D341Med (cell line): ENCODE results near the gene KY.

Source experiments
- DNase-seq: peaks from one replicate; pipeline ENCODE4 v3.0.0; 2012; ENCODE audit warnings: low spot score

KY gene, protein sequence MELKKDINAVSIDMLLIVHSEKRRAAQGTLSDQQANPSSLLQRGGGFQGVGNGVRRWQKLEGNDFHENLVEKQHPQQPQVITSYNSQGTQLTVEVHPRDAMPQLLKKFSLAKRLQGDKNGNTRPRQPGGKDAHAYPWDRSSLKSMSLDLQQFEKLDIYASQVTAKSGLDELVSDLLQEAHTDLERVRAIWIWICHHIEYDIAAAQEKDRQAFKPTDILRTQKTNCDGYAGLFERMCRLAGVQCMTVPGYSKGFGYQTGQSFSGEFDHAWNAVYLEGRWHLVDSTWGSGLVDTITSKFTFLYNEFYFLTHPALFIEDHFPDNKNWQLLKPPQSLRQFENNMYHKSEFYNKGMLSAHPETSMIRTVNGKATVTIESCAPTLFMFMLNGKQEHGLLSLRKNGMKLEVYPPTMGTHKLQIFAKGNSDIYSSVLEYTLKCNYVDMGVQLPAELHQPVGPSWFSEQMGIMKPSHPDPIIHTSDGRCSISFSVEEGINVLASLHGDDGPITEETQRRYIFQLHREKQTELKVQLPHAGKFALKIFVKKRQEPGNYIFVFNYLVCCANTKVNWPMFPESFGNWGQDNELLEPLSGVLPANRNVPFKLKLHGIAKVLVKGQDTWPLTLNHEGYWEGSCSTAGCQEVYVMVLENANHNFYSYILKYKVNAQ

DNA sequence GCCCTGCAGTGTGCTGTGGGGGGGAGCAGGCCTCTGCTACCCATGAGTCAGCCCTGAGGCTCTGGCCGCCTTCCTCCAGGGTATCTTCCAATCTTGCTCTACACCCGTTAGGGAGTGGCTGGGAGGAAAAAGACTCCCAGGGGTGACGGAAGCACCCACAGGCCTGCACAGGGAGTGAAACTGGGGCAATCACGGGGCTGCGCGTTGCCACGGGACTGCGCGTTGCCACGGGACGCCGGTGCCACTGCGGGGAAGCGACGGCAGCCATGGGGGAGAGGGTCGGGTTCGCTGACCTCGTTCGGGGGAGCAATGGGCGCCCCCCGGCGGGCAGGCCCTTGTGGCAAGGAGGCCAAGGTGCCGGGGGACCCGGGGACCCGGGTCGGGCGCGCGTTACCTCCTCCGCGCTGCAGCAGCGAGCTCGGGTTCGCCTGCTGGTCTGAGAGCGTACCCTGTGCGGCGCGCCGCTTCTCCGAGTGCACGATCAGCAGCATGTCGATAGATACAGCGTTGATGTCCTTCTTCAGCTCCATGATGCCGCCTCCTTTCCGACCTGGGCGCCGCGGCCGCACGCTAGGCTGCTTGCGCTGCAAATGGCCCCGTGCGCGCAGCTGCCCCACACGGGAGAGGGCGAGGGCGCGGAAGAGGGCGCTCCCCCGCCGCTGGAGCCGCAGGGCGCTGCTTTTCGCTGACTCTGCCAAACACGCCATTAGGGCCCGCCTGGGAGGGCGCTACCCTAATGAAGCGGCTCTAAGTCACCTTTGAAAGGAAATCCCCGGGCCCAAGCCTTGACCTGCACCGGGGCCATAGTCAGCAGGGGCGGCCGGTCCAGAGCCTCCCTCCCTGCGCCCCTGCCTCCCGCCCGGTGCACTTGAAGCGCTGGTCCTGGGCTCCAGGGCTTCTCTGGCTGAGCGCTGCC is at the start of gene KY:
Gene KY, minus strand, starts transcription at position 592 of the 916 bp plus-strand sequence. Its CDS starts 62 bp downstream, at position 530.
- peak; percentile 77 for DNase-seq

- DNase-seq, result no peak
These were observed 48.9 kb upstream of the KY start for GRCh38 chr3:134699721-134700120.

- no peak for DNase-seq
These were observed 48.4 kb upstream of the KY start for GRCh38 chr3:134699141-134699711.

DNA sequence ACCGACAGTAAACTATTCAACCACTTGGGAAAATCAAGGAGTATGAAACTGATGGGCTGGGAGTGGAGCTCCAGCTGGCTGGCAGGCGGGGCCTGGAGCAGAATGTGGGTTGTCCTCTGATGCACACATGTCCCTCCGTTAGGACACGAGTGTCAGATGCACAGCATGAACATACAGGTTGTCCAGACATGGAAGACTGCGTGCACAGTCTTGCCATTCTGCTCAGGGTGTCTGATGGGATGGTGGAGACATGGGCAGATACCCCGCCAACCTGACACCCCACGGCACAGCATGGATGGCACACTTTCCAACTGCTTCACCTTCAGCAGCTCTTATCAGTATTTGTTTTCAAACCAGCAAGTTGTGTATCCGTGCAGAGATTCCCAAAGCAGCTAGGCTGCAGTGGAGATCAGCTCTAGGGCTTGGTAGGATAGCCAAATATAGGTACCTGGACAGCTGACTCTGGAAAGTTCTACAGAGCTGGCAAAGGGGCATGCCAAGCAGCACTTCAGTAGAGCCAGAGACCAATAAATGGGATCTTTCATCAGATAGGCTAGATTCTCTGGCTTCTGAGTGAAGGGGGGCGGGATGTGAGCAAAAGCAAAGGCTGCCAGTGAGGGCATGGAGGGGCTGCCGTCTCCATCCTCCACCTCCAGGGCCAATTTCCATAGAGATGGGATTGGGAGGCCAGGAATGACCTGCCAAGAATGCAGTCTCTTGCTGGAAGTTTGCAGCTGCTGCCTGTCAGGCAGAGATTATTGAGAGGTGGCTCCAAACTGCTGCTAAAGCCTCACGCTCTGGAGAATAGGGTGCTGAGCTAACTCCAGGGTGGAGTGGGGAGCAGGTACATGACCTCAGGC is 47.2 kb upstream of the KY start:
- no peak for DNase-seq

DNA sequence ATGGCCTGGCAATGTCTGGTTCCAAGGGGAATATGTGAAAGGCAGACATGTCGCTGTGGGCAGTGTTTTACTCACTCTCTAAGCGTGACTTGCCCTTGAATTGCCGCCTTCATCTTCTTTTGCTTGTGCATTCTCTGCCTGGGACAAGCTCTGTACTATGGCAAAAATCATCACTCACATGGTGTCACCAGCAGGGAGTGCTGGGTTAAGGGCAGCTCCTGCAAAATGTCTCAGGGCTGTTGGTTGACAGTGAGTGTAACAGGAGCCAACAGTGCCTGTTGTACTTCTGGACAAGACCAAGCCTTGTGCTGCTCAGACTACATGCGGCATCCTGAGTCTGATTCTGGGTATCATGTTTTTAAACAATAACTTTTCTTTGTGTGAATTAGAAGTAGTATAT is 45.3 kb upstream of the KY start:
- DNase-seq, result no peak

GRCh38 chr3:134694946-134695543 is 44.2 kb upstream of the KY start:
- no peak for DNase-seq

GRCh38 chr3:134694466-134694865 is 43.6 kb upstream of the KY start:
- DNase-seq, result no peak

DNA sequence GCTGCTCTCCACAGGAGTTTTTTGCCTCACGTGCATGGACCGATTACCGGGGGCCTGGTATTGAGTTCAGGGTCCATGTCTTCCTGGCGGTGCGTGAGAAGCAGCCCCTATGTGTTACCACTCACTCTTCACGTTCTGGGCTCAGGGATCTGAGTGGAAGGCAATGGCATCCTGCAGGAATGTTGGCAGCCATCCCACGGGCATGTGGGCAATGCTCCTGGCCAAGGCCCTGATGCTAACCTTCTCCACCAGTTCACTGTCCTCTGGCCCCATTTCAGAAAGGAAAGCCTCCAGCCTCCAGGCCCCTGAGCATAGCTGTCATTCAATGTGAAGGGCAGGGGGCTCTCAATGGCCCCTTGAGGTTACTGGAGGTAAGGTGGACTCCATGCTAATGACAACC is 43.0 kb upstream of the KY start:
- DNase-seq, result no peak

DNA sequence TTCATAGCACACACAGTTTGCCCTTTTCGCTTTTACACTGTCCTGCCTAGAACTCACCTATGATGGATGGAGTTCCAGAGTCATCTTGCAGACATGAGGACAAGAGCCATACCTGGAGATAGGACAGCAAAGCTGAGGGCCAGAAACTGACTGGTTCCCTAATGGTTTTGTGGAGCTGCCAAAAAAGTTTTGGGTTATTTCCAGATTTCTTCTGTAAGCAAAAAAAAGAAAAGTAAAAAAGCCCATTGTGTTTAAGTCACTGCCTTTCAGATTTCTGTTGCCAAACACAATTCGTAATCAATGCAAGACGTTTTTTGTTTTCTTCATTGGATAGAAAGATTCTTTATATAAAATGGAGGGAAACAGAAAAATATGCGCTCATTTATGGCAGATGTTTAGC is 42.4 kb upstream of the KY start:
- no peak for DNase-seq

GRCh38 chr3:134690226-134690625 is 39.4 kb upstream of the KY start:
- DNase-seq, result no peak

DNA sequence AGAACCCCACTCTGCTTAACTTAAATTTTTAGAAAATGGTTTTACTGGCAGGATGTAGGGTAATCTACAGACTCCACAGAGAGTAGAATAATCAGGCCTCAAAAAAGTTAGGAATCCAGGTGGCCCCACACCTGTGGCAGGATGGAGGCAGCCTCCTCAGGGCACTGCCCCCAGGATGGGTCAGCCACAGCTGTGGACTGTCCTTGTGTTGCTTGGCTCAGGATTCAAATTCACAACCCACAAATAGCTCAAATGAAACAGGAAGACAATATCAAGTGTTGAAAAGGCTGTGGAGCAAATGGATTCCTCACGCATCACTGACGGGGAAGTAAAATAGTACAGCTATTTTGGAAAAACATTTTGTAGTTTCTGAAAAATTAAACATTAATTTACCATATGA is 36.8 kb upstream of the KY start:
- DNase-seq, result no peak

DNA sequence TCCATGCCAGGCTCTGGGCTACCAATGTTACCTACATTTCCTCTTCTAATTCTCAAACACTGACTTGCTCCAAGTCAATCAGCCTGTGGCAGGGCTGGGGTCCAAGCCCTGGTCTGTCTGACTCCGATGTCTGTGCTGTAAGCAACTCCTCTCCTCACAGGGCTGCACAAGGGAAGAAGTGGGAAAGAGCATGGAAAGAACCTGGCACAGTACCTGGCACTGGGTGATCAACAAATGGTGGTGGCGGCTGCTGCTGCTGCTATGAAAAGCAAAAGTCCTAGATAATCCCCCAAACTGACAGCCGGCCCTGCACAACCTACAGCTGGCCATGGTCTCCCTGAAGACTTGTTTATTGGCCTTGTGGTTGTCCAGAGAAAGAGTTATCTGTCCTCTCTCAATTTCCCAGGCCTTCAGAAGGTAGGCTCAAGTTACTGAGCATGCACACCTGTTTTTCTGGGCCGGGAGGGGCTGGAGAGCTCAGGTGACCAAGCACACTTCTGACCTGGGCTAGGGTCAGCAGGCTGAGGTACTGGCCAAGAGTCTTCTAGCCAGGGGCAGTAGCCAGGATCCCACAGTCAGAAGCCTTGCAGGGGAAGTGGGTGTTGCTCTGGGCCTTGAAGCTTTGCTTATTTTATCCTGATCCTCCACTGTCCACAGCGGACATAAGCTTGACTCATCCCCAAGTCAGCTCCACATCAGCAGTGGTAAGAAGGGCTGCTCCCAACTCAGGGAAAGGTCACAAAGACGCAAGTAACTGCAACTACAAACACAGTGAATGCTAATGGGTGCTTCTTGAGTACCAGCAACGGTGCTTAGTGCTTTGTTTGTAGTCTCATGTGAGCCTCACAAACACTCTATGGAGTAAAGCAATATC is 35.3 kb upstream of the KY start:
- no peak for DNase-seq

- no peak for DNase-seq
These were observed 31.5 kb upstream of the KY start for GRCh38 chr3:134682196-134682880.

- no peak for DNase-seq
These were observed 30.7 kb upstream of the KY start for GRCh38 chr3:134681522-134681900.

- DNase-seq, result no peak
These were observed 30.1 kb upstream of the KY start for GRCh38 chr3:134680796-134681521.

DNA sequence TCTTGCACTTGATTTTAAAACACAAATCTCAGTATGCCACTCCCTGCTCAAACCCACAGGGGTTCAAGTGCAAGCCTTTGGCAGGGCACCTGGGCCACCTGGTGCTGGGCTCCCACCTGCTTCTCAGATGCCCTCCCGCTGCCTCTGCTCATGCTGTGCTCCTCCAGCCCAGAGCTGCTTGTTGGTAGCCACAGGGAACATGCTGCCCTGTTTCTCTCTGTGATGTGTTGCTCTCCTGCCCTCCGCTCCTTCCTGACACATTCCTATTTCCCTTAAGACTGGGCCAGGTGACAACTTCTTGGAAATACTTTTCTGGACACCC is 27.1 kb upstream of the KY start:
- DNase-seq, result no peak

- DNase-seq, result no peak
These were observed 26.6 kb upstream of the KY start for GRCh38 chr3:134677196-134677986.

- DNase-seq, result no peak
These were observed 25.0 kb upstream of the KY start for GRCh38 chr3:134675726-134676256.
